Measurements from ENCODE around the gene CRACR2B. TPM values are rescaled to one million over a fixed set of nuclear protein-coding genes. Genes with fewer than 3 reads are reported as not detected.

CRACR2B gene
- total and polyA plus RNA-seq, 2 of the 13 experiments (the other 11 are each of a cell fraction or from before 2014, with no cell fraction given), result 14.9 to 21.0 TPM

DNA sequence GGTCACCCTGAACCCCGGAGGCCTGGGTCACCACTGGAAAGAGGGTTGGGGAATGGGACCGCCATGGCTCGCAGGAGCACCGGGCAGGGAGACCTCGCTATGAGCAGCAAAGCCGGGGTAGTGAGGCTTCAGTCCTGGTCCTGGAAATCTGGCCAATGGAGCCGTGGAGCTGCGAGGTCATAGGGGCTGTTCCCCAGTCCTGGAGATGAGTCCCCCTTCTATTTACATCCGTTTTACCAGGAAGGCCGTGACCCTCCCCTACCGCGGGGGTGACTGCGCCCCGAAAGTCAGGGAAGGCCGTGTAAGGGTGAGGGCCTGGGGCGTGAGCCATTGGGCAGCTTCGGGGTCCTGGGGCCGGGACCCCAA, 23.1 kb upstream of the CRACR2B start (continued):
- TF ChIP-seq, protein P1, sequence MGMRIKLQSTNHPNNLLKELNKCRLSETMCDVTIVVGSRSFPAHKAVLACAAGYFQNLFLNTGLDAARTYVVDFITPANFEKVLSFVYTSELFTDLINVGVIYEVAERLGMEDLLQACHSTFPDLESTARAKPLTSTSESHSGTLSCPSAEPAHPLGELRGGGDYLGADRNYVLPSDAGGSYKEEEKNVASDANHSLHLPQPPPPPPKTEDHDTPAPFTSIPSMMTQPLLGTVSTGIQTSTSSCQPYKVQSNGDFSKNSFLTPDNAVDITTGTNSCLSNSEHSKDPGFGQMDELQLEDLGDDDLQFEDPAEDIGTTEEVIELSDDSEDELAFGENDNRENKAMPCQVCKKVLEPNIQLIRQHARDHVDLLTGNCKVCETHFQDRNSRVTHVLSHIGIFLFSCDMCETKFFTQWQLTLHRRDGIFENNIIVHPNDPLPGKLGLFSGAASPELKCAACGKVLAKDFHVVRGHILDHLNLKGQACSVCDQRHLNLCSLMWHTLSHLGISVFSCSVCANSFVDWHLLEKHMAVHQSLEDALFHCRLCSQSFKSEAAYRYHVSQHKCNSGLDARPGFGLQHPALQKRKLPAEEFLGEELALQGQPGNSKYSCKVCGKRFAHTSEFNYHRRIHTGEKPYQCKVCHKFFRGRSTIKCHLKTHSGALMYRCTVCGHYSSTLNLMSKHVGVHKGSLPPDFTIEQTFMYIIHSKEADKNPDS (CRISPR knock-in tag; IDR thresholded peaks at IDR 0.05), result 0 out of 2 replicates have a peak, but pooled peaks have one; percentile 50
- TF ChIP-seq REPIN1 (CRISPR knock-in tag; IDR thresholded peaks at IDR 0.05; ENCODE audit: borderline replicate concordance, low read depth) (no peak), ZNF7 (CRISPR knock-in tag; IDR thresholded peaks at IDR 0.05) (no peak), ZBTB42 (CRISPR knock-in tag; IDR thresholded peaks at IDR 0.05) (no peak), TCF12 (IDR thresholded peaks at IDR 0.05) (no peak), TCF12 (CRISPR knock-in tag; IDR thresholded peaks at IDR 0.05) (no peak), ZNF772 (CRISPR knock-in tag; IDR thresholded peaks at IDR 0.05) (0 out of 2 replicates have a peak, but pooled peaks have one; percentile 1), TARDBP (CRISPR knock-in tag; IDR thresholded peaks at IDR 0.05) (0 out of 2 replicates have a peak, but pooled peaks have one; percentile 5), ZNF337 (CRISPR knock-in tag; IDR thresholded peaks at IDR 0.05; ENCODE audit: borderline replicate concordance, low read depth) (no peak), KLF6 (CRISPR knock-in tag; IDR thresholded peaks at IDR 0.05) (no peak), ZNF841 (CRISPR knock-in tag; IDR thresholded peaks at IDR 0.05; ENCODE audit: borderline replicate concordance) (no peak)
- TF ChIP-seq, protein P2, sequence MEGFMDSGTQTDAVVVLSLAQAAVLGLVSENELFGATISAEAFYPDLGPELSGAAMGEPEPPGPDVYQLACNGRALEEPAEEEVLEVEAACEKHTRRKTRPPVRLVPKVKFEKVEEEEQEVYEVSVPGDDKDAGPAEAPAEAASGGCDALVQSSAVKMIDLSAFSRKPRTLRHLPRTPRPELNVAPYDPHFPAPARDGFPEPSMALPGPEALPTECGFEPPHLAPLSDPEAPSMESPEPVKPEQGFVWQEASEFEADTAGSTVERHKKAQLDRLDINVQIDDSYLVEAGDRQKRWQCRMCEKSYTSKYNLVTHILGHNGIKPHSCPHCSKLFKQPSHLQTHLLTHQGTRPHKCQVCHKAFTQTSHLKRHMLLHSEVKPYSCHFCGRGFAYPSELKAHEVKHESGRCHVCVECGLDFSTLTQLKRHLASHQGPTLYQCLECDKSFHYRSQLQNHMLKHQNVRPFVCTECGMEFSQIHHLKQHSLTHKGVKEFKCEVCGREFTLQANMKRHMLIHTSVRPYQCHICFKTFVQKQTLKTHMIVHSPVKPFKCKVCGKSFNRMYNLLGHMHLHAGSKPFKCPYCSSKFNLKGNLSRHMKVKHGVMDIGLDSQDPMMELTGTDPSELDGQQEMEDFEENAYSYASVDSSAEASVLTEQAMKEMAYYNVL (CRISPR knock-in tag; IDR thresholded peaks at IDR 0.05; ENCODE audit: borderline replicate concordance), result 0 out of 2 replicates have a peak, but pooled peaks have one; percentile 5
- TF ChIP-seq, protein P3, sequence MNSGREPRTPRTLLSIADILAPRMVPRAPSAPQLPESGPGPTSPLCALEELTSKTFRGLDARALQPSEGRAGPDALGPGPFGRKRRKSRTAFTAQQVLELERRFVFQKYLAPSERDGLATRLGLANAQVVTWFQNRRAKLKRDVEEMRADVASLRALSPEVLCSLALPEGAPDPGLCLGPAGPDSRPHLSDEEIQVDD (CRISPR knock-in tag; IDR thresholded peaks at IDR 0.05; ENCODE audit: borderline replicate concordance), result 0 out of 2 replicates have a peak, but pooled peaks have one; percentile 9
- TF ChIP-seq, protein P4, sequence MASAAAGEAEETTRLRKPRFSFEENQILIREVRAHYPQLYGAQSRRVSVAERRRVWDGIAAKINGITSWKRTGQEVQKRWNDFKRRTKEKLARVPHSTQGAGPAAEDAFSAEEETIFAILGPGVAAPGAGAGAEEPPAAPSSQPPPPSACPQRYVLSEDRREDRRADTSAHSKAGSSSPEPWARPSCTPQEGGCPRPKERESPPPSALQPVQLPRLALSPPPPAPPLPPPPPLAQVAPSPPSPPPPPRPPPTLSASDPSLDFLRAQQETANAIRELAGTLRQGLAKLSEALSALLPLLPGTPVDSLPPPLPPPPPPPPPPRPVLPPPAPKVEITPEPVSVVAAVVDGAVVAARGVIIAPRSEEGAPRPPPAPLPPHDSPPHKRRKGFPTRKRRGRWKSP (CRISPR knock-in tag; IDR thresholded peaks at IDR 0.05), result 0 out of 2 replicates have a peak, but pooled peaks have one; percentile 53
- TF ChIP-seq, protein P5, sequence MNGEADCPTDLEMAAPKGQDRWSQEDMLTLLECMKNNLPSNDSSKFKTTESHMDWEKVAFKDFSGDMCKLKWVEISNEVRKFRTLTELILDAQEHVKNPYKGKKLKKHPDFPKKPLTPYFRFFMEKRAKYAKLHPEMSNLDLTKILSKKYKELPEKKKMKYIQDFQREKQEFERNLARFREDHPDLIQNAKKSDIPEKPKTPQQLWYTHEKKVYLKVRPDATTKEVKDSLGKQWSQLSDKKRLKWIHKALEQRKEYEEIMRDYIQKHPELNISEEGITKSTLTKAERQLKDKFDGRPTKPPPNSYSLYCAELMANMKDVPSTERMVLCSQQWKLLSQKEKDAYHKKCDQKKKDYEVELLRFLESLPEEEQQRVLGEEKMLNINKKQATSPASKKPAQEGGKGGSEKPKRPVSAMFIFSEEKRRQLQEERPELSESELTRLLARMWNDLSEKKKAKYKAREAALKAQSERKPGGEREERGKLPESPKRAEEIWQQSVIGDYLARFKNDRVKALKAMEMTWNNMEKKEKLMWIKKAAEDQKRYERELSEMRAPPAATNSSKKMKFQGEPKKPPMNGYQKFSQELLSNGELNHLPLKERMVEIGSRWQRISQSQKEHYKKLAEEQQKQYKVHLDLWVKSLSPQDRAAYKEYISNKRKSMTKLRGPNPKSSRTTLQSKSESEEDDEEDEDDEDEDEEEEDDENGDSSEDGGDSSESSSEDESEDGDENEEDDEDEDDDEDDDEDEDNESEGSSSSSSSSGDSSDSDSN (CRISPR knock-in tag; IDR thresholded peaks at IDR 0.05), result no peak; the same call in none of the 2 replicates
- TF ChIP-seq, protein P6, sequence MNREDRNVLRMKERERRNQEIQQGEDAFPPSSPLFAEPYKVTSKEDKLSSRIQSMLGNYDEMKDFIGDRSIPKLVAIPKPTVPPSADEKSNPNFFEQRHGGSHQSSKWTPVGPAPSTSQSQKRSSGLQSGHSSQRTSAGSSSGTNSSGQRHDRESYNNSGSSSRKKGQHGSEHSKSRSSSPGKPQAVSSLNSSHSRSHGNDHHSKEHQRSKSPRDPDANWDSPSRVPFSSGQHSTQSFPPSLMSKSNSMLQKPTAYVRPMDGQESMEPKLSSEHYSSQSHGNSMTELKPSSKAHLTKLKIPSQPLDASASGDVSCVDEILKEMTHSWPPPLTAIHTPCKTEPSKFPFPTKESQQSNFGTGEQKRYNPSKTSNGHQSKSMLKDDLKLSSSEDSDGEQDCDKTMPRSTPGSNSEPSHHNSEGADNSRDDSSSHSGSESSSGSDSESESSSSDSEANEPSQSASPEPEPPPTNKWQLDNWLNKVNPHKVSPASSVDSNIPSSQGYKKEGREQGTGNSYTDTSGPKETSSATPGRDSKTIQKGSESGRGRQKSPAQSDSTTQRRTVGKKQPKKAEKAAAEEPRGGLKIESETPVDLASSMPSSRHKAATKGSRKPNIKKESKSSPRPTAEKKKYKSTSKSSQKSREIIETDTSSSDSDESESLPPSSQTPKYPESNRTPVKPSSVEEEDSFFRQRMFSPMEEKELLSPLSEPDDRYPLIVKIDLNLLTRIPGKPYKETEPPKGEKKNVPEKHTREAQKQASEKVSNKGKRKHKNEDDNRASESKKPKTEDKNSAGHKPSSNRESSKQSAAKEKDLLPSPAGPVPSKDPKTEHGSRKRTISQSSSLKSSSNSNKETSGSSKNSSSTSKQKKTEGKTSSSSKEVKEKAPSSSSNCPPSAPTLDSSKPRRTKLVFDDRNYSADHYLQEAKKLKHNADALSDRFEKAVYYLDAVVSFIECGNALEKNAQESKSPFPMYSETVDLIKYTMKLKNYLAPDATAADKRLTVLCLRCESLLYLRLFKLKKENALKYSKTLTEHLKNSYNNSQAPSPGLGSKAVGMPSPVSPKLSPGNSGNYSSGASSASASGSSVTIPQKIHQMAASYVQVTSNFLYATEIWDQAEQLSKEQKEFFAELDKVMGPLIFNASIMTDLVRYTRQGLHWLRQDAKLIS (CRISPR knock-in tag; IDR thresholded peaks at IDR 0.05), result no peak
- TF ChIP-seq, protein P7, sequence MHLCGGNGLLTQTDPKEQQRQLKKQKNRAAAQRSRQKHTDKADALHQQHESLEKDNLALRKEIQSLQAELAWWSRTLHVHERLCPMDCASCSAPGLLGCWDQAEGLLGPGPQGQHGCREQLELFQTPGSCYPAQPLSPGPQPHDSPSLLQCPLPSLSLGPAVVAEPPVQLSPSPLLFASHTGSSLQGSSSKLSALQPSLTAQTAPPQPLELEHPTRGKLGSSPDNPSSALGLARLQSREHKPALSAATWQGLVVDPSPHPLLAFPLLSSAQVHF (CRISPR knock-in tag; IDR thresholded peaks at IDR 0.05), result no peak

All from HepG2 (cell line).